Stomach smooth muscle (tissue), 2 donors: ENCODE results near the gene ARHGAP30.
A peak's percentile ranks its signal among the peaks of the same experiment; 100 is the strongest.

Experiments used
- H3K27ac ChIP-seq: one replicate; pipeline ENCODE4 v1.7.0; 2013; ENCODE audit warnings: mild to moderate bottlenecking, low read length, inconsistent platforms
- H3K27me3 ChIP-seq, 2 donors: one replicate each; pipeline ENCODE4 v1.7.0; 2013; ENCODE audit warnings: low read length in 2 of 2; ENCODE audit not compliant: insufficient read depth in 2 of 2, control insufficient read depth in 1 of 2
- H3K36me3 ChIP-seq, 2 donors: one replicate each; pipeline ENCODE4 v1.7.0; 2013; ENCODE audit warnings: low read length in 2 of 2; ENCODE audit not compliant: control insufficient read depth in 2 of 2, insufficient read depth in 2 of 2
- H3K4me1 ChIP-seq: one replicate; pipeline ENCODE4 v1.7.0; 2013; ENCODE audit warnings: low read length; ENCODE audit not compliant: control insufficient read depth, insufficient read depth
- H3K4me3 ChIP-seq, 2 donors: one replicate each; pipeline ENCODE4 v1.7.0; 2013; ENCODE audit warnings: low read length in 2 of 2
- H3K9ac ChIP-seq, 2 donors: one replicate each; pipeline ENCODE4 v1.7.0; 2013; ENCODE audit warnings: low read length in 2 of 2, mild to moderate bottlenecking in 1 of 2
- H3K9me3 ChIP-seq, 2 donors: one replicate each; pipeline ENCODE4 v1.7.0; 2013; ENCODE audit warnings: low read length in 2 of 2; ENCODE audit not compliant: control insufficient read depth in 2 of 2
- donor health status: healthy.
- donor health status: Pancreatic carcinoma.

Gene ARHGAP30

DNA sequence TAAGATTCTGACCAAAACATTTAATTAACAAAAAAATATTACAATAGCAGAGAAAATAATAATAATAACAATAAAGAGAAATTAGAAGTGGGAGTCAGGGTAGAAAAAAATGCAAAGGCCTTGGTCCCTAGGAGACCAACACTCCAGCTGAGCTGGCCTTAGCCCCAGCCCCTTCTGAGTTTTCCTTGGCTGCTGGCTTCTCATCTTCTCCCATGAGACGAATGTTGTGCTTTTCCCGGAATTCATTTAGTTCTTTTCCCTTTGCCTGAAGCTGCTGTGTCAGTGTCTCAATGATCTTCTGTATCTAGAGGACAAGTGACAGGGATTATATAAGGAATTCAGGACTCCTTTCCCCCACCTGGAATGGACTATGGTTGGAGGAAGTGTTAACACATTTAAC, 30.9 kb upstream of the ARHGAP30 start:
- Histone ChIP-seq H3K9ac (no peak overlapping the region), H3K4me1 (peaks cover 18% of the 10 kb centered on the region), H3K36me3 (peaks cover 9 to 13% of the 10 kb centered on the region in 2 donors), H3K27ac (no peak overlapping the region), H3K4me3 (no peak overlapping the region), H3K27me3 (no peaks in the 10 kb centered on the region), H3K9me3 (no peaks in the 10 kb centered on the region)

DNA sequence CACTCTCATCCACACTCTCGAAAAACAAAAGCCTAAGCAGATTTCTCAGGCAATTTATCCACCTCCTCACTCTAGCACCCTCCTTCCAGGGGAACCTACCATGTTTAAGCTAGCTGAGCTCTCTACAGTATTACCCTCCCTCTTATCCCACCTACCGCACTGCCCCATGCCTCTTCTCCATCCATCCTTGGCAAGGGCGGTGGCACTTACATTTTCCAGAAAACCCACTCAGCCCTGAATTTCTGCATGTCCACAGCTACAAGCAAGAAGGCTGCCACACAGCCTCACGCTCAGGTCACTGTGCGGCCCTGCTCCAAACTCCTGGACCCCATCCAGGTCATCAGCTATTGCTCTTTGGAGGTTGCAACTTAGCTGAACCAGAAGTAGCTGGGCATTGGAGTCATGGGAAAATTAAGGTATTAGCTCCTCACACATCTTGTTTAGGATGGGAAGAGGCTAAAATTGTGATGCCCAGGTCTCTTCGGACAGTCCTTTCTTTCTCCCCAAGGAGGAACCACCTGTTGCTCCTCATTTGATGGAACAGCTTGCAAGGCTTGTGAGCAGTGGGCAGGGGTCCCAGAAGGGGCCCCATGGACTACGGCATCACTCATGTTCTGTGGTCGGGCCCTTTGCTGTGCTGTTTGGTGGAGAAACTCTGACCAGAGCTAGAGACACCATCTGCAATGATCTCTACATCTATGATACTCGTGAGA, 29.6 kb upstream of the ARHGAP30 start:
- peaks cover 18% of the 10 kb centered on the region for H3K4me1 ChIP-seq
- peak overlapping the region in 1 of 2 donors; percentile 96 for H3K4me3 ChIP-seq
- H3K27ac ChIP-seq = peak overlapping the region; percentile 74
- no peaks in the 10 kb centered on the region for H3K27me3 ChIP-seq
- H3K36me3 ChIP-seq = peaks cover 9 to 13% of the 10 kb centered on the region in 2 donors
- H3K9me3 ChIP-seq = no peaks in the 10 kb centered on the region
- peak overlapping the region; percentile 73 to 82 for H3K9ac ChIP-seq

DNA sequence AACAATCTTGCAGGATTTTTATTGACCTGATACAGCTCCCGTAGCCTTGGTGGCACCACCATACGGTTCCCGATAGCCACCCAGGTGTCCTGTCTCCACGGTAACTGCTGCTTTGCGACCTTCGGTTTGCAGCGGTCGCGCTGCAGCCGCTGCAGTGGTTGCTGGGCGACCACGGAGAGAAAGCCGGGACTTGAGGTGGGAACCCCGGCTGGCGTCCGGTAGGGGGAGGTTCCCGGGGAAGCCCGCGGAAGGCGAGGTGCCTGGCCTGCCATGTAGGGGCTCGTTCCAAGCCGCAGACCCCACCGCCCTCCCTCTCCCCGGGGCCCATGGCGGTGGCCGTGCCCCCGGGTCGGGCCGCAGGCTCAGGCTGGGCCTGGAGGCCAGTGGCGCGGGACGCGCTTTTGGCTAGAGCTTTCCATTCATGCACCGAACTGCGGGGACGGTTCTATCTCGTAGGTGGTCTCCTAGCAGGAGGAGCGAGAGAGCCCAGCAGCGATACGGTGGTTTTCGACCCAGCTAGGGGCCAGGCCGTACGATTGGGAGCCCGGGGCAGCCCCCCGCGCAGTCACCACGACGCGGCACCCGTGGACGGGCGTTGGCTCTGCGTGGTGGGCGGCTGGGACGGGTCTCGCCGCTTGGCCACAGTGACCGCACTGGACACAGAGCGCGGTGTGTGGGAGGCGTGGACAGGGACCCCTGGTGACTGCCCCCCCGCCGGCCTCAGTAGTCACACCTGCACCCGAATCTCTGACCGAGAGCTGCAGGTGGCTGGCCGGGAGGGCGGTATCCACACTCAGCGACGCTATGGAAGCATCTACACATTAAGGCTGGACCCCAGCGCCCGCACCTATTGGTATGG, 28.7 kb upstream of the ARHGAP30 start, which contains the start of gene KLHDC9:
TSS of gene KLHDC9 (plus strand) at position 152 of the 859 bp plus-strand sequence. CDS start at position 327, 175 bp downstream.
- H3K27me3 ChIP-seq = no peaks in the 10 kb centered on the region
- peak within 1 kb of the TSS; percentile 74 for H3K27ac ChIP-seq
- H3K9me3 ChIP-seq = no peaks in the 10 kb centered on the region
- H3K4me3 ChIP-seq = peak within 1 kb of the TSS; percentile 92 to 96
- H3K4me1 ChIP-seq = peaks cover 18% of the 10 kb centered on the region
- peak within 1 kb of the TSS; percentile 73 to 82 for H3K9ac ChIP-seq
- peaks cover 9 to 13% of the 10 kb centered on the region in 2 donors for H3K36me3 ChIP-seq

DNA sequence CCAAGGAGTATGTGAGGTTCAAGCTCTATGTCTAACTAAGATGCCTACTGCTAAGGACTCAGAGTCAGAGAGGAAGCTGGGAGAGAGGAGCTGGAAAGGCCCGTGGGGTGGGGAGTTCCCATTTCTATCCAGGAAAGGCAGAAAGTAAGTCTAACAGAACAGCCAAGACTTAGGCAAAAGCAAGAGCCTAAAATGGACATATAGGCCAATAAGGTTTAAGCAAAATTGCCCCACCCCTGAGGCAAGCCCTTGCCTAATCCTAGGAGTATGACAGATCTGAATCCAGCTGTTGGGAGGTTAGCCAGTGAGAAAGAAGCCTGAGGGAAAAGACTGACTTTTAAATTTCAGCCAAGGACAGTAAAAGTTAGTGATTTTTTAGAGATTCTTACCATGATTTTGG, 26.8 kb upstream of the ARHGAP30 start:
- no peaks in the 10 kb centered on the region for H3K9me3 ChIP-seq
- H3K27ac ChIP-seq = peak overlapping the region; percentile 18
- no peak overlapping the region for H3K9ac ChIP-seq
- peaks cover 18% of the 10 kb centered on the region for H3K4me1 ChIP-seq
- H3K27me3 ChIP-seq = no peaks in the 10 kb centered on the region
- H3K4me3 ChIP-seq = no peak overlapping the region
- peaks cover under 1 to 6% of the 10 kb centered on the region in 2 donors for H3K36me3 ChIP-seq

DNA sequence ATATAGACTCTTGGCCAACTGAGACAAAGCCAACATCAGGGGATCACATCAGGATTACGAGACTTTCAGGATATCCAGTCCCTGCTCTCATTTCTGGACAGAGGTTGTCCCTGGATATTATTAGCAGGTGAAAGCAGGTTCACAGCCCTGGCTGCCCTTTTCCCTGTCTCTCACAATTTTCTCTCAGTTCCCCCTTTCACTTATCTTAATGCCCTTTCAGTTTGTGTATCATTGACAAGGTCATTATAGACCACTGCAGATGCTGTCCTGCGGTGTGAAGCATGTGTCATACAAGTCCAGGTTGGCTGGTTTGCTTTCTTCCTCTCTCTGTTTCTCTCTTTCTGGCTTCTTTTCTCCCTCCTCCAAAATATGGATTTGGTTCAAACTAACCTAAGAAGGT, 26.3 kb upstream of the ARHGAP30 start:
- Histone ChIP-seq H3K27me3 (no peaks in the 10 kb centered on the region), H3K27ac (peak overlapping the region; percentile 18), H3K9ac (no peak overlapping the region), H3K9me3 (no peaks in the 10 kb centered on the region), H3K4me1 (peaks cover 18% of the 10 kb centered on the region), H3K36me3 (peaks cover 0 to 4% of the 10 kb centered on the region in 2 donors), H3K4me3 (no peak overlapping the region)

DNA sequence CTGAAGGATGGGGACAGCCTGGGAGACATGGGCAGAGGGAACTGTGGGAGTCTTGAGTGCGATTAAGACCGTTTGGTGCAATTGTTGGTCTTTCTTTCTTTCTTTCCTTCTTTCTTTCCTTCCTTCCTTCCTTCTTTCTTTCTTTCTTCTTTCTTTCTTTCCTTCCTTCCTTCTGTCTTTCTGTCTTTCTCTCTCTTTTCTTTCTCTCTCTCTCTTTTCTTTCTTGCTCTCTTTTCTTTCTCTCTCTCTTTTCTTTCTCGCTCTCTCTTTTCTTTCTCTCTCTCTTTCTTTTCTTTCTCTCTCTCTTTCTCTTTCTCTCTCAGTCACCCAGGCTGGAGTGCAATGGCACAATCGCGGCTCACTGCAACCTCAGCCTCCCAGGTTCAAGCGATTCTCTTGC, 25.5 kb upstream of the ARHGAP30 start:
- Histone ChIP-seq H3K27me3 (no peaks in the 10 kb centered on the region), H3K4me1 (peaks cover 18% of the 10 kb centered on the region), H3K9me3 (no peaks in the 10 kb centered on the region), H3K27ac (no peak overlapping the region), H3K4me3 (no peak overlapping the region), H3K36me3 (no peaks in the 10 kb centered on the region), H3K9ac (no peak overlapping the region)

DNA sequence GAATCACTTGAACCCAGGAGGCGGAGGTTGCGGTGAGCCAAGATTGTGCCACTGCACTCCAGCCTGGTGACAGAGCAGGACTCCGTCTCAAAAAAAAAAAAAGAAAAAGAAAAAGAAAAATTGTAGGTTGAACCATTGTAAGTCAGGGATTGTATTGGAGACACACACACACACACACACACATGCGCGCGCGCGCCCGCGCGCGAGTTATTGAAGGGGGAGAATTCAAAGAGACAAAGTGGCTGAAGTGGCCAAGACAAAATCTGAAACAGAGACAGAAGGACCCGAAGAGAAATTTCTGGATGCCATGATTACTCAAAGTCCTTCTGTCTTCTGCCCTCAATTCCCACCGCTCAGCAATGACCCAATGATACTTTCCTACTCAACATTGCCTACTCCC, 24.8 kb upstream of the ARHGAP30 start:
- Histone ChIP-seq H3K4me3 (no peak overlapping the region), H3K9ac (no peak overlapping the region), H3K9me3 (no peaks in the 10 kb centered on the region), H3K27me3 (no peaks in the 10 kb centered on the region), H3K36me3 (no peaks in the 10 kb centered on the region), H3K27ac (no peak overlapping the region), H3K4me1 (peaks cover 18% of the 10 kb centered on the region)

DNA sequence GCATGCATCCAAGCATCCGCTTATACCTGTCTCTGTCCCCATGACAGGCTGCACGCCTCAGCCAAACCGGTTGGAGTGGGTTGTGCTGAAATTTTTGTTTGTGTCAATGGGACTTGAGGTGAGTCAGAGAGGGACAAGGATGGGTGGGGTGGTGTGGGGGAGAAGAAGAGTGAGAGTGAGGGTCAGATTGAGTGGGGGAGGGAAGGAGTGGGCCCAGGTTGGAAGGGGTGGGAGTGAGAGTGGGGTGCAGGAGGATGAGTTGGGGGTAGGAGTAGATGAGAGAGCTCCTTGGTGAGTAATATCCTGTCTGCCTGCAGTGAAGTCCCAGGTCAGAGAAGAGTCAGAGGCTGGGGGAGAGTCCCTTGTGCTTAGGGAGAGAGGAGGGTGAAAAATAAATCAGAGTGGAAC, 22.9 kb upstream of the ARHGAP30 start:
- Histone ChIP-seq H3K9ac (no peak overlapping the region), H3K27ac (no peak overlapping the region), H3K27me3 (no peaks in the 10 kb centered on the region), H3K9me3 (no peaks in the 10 kb centered on the region), H3K4me1 (peaks cover 9% of the 10 kb centered on the region), H3K36me3 (no peaks in the 10 kb centered on the region), H3K4me3 (no peak overlapping the region)

DNA sequence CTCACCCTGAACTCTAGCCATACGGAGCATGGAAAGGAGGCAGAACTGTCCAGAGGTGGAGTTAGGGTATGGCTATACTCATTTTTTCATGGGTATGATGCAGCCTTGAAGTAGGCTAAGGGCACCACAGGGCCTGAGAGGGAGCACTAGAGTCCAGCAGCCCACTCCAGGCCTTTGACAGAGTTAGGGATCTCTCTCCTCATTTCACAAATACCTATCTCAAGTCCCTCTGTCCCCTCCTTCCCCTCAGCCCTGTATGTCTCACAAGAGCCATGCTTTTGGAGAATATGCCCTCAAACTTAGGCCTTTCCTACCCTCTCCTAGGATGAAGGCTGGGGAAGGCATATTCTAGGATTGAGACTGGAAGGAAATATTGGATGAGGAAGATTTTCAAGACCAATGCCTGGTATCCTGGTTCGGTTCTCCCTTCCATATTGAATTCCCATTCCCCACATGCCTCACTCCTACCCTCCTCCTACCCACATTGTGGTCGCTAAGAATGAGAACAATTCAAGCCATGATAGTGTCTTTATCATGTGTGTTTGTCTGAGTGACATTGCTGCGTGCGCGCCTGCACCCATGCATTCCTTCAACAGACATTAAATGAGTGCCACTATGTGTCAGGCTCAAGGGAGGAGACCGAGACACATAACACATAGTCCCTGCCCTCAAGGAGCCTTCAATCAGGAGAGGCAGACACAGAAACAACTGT, 22.3 kb upstream of the ARHGAP30 start:
- Histone ChIP-seq H3K4me3 (no peak overlapping the region), H3K27ac (no peak overlapping the region), H3K9me3 (no peaks in the 10 kb centered on the region)

DNA sequence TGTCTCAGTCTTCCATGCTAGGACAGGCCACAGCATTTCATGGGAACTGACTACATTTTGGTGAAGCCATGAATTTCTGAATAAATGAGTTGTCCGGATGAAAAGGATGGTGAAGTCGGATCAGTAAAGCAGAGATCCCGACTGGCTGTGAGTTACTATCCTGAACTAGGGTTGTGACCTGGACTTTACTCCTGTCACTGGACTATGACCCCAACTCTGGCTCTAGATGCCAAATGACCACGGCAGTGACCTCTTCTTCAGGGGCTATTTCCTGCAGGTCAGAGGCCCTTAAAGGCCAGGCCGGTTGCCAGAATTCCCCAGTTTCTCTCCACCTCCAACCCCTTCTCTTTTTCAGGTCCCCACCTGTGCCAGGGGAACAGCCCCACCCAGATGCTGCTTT, 21.4 kb upstream of the ARHGAP30 start:
- H3K36me3 ChIP-seq = no peaks in the 10 kb centered on the region
- no peaks in the 10 kb centered on the region for H3K9me3 ChIP-seq
- H3K27me3 ChIP-seq = no peaks in the 10 kb centered on the region
- H3K4me1 ChIP-seq = no peaks in the 10 kb centered on the region
- H3K27ac ChIP-seq = no peak overlapping the region
- H3K4me3 ChIP-seq = no peak overlapping the region
- H3K9ac ChIP-seq = no peak overlapping the region

More for the DNA sequence above, 22.3 kb upstream of the ARHGAP30 start:
- Histone ChIP-seq H3K4me1 (peaks cover 2% of the 10 kb centered on the region), H3K27me3 (no peaks in the 10 kb centered on the region), H3K36me3 (no peaks in the 10 kb centered on the region), H3K9ac (no peak overlapping the region)
